HG02938 (cell line): ENCODE data around the gene ASB1.
"Not testable (repeated sequence)": the region's sequence is repeated elsewhere in the genome, so short reads cannot be mapped to it uniquely, and the experiment has no call there.

Experiments
- ATAC-seq: cut with Tn5 transposase; IDR thresholded peaks from one replicate; pipeline ENCODE4 v1.9.1; 2021; ENCODE audit warnings: mild to moderate bottlenecking, moderate library complexity; ENCODE audit not compliant: unreplicated experiment

The ASB1 gene

DNA sequence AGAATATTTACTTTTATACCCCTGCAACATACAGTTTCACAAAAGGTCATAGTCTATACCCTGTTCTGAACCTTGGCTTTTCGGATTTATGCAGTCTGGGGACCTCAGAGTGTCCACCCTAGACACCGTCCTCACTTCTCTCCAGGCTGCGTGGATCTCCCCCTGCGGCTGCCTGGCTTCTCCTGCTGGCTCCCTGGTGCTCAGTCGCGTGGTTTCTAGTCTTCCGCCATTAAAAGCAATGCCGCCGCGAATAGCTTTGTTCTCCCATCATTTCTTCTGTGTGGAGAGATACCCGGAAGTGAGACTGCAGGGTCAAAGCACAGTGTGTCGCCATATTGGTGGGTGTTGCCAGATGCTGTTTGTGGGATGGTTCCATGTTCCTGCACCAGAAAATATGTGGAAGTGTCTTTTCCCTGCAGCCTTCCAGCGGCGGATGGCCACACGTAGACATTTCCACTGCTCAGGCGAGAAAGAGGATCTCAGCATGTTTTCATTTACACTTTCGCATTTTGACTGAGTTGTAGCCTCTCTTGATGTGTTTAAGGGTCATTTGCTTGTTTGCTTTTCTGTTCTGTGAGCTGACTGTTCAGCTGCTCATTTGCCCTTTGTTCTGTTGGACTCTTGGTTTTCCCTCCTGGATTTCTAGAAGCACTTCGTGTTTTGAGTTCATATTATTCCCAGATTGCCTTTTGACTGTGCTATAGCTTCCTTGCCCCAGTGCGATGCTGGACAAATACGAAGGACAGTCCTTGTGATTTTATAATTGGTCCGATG, 22.9 kb upstream of the ASB1 start:
- ATAC-seq: no peak

DNA sequence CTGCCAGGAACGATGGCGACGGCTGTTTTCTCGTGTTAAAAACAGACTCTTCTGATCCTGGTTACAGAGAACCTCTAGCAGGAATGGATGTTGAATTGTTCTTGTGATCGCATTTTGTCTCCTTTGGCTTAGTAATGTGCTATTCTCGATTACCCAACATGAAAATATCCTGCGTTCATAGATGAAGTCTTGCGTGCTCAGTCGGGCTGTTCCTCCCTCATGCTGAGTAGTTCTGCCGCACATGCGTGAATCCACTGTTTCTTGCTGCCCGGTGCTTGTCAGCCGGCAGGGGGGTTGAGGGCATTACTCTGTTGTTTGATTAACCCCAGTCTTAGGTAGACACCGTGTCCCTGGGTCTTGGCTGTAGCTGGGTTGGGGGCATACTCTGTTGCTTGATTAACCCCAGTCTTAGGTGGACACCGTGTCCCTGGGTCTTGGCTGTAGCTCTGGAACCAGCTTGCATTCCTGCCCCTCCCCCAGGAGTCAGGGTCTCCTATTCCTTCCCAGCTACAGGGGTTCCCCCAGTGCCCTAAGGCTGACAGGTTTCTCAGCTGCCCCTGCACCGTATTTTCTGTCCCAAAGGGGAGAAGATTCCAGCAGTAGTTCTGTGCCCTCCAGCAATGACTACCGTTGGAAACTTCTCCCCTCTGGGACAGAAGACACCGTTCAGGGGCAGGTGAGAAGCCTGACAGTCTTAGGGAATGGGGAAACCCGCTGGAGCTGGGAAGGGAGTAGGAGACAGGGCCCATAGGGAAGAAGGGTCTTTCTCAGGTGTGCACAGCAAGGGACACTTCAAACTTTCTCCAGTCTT, 22.1 kb upstream of the ASB1 start:
- no peak for ATAC-seq

DNA sequence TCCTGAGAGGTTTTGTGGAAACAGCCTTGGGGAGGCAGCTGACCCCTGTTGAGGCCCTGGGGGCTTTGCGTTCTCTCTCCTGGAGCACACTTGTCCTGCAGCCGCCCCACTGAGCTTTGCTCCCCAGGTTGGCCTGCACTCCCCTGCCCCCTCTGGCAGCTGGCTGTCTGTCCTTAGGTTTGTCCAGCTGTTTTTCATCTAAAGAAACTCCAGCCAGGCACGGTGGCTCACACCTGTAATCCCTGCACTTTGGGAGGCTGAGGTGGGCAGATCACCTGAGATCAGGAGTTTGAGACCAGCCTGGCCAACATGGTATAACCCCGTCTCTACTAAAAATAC, 21.5 kb upstream of the ASB1 start:
- ATAC-seq: not testable (repeated sequence)

DNA sequence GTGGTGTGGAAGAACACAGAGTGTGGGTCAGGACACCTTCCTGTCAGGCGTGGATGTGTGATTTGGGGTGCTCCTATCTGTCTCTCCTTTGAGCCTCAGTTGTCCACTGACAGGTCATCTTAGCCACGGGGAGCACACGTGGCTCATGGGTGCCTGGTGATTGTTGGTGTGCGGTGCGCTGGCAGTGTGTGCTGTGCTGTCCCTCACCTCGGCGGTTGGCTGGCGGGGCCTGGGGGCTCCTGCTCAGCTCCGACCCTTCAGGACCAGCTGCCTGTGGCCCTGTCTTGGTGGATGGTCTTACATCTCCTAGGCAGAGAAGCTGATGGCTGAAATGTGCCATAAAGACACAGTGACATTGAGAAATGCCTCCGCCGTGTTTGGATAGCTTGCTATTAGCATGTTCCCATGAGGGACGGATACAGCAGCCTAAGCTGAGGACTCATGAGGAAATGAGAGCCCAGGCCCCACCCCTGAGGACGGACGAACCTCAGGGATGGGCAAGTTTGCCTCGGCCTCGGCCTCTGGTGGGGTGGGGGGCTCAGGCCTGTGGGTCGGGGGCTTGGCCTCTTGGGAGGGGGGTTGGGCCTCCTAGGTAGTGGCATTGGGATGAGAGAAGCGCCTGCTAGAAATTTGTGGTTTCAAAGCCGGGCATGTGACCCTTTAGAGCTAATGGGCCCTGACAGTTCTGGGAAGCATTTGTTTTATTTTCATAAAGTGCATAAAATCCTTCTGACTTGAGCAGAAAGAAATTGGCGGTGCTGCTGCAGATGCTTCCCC, 20.3 kb upstream of the ASB1 start:
- ATAC-seq: no peak

DNA sequence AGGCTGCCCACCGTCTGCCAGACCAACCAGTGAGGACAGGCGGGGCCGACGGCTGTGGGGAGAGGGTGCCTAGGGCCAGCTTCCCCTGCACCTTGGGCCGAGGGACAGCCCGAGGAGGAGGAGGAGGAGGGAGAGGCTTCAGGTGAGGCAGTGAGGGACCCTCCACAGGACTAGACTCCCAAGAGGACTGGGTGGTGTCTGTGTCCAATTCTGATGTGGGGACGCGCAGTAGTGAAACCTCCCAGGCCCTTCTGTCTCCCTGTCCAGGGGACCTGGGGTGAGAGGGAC, 19.8 kb upstream of the ASB1 start:
- ATAC-seq: no peak

DNA sequence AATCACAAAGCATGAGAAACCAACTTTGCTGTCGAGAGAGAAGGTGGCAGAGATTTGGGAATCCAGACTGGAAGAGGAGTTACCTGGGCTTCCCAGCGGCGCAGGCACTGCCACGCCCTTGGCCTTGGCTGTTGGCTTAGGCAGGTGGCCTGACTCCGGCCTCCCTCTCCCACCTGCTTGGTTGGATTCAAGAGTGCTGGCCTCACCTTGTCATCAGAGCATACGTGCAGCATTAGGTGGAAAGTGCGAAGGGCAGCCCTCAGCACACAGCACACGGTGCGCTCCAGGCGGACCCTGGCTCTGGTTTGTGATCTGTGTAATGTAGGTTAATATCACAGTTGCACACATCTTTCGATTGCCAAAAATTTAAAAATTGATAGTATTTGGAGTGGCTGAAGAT, 19.2 kb upstream of the ASB1 start:
- ATAC-seq: no peak

DNA sequence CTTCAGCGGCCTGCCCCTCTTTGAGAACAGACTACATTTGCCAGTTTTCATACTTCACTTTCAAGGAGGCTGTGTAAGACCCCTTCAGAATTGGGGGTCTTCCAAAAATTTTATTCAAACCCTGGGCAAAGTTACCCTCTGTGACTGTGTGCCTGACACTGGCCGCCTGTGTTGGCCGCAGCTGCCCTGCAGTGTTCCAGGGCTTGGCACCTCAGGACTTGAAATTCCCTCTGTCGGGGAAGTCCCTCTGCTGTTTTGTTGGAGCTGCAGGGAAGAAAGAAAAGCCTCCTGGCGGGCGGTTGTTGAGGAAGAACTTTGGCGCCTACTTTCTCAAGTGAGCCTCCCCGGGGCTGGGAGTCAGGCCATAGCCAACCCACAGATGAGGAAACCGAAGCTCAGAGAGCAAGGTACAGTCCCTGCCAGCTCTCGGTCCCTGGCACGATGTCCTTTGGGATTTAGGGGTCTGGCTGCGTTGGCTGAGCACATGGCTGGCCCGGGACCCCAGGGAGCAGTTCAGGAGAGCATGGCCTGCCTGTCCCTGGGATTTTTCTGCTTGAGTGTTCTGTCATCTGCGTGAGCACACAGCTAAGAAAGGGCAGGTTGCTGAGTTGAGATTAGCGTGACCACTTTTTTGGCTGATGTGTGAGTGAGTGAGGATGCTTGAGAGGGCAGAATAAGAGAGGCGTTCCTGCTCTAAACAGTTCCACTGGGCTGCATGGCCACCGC, 17.9 kb upstream of the ASB1 start:
- no peak for ATAC-seq

DNA sequence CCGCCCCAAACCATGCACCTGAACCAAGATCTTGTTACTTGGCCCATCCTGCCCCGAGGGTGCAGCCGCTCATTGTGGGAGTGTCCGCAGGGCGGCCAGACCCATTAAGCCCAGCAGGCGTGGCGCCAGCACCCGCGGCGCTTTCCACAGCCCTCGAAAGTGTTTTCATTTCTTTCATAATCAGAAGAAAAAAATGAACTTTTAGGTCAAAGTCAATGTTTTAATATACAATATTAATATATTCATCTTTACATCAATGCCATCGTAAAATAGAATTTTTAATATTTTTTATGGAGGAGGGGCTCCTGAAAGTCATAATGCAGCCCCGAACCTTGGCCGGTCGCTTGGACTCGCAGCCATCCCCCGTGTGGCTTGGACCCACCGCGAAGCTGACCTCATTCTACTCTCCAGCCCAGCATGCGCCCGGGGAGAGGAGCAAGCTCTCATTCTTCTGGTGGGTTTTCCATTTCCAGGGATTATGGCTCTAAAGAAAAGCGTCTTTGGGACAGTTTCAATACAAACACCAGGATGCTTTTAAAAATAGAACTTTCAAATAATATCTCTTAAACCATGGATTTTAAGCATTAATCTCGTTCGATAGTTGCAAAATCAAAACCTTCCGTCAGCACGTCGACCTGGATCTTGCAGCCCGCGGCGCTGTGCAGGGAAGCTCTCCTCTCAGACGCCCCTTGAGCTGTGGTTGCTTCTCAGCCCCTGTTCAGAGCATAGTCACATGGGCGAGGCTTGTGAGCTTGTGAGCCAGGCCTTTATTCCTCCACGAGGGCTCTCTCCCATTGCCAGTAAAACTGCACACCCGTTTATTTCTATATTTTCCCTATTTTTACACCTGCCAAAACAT, 17.2 kb upstream of the ASB1 start:
- ATAC-seq: no peak

DNA sequence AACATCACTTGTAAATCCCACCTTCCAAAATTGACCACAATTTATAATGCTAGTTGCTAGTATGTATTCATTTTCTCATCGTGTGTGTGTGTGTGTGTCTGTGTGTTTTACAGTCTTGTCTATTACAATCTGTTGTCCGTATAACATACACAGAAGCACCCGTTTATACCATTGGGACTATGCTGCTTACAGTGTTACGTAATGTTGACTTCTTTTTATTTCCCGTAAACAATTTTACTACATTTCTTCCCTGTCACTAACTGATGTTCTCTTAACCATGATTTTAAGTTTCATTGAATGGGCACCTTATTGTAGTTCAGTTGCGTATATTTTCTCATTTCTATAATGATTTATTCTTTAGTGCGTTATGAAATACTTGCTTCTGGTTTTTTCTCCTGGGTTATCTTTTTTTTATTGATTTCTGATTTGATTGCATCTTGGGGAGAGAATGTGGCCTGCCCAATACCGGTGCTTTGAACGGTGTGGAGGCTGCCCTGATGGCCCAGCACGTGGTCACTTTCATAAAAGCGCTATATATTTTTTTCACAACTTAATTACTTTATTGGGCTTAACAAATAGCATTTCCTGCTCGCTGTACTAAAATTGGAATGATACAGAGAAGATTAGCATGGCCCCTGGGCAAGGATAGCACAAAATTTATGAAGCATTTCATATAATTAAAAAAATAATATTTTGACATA, 14.5 kb upstream of the ASB1 start:
- ATAC-seq: no peak

DNA sequence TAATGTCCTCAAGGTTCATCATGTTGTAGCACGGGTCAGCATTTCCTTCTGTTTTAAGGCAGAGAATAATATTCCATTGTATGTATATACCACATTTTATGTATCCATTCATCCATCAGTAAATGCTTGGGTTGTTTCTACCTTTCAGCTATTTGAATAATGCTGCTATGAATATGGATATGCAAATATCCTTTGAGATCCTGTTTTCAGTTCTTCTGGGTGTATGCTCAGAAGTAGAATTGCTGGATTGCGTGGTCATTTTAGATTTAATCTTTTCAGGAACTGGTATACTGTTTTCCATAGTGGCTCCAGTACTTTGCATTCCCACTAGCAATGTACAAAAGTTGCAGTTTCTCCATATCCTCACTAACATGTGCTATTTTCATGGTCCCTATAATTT, 13.4 kb upstream of the ASB1 start:
- ATAC-seq: no peak

DNA sequence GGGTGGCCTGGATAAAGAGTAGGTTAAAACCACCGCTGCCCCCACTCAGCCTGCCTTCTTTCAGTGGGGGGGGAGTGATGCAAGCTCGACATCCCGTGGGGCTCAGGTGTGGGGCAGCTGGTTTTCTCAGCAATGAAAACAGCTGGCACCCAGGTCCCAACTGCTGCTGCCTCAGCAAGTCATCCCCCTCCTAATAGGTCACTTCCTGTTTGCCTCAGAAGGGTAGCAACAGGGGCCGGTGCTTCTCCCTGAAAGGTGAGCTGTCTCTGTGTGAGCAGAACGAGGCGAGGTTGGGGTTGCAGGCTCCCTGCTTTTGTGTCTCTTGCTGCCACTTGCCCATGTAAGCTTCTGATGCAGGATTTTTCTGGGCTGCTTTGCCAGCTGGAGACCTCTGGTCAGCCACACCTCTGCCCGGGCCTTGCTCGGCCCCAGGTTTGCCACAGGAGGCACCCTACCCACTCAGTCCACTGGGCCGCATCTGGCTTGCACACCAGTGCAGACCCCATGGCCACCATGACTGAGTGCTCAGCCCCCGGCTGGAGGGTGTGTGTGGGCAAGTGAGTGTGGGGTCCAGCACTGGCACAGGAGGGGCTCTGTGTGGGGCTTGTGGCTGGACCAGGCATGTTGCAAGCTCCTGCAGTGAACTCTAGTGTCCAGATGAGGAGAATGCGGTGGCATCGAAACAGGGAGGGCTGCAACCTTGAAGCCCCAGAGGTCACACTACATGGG, 11.5 kb upstream of the ASB1 start:
- ATAC-seq: no peak

DNA sequence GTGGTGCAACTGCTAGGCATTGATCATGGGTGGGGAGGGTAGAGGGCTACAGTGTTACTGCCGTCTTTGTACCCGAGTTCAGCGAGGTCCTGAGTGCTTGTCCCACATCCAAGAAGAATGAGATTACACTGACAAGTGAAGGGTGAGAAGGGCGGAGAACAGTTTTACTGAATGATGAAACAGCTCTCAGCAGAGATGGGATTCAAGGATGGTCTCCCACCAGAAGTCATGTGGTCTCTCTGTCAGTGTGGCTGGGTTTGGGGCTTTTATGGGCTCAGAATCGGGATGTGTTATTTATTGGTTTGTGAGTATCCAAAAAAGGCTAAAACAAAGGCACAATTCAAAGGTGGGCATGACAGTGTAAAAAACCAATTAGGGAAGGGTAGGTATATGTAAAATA, 10.8 kb upstream of the ASB1 start:
- ATAC-seq: no peak

DNA sequence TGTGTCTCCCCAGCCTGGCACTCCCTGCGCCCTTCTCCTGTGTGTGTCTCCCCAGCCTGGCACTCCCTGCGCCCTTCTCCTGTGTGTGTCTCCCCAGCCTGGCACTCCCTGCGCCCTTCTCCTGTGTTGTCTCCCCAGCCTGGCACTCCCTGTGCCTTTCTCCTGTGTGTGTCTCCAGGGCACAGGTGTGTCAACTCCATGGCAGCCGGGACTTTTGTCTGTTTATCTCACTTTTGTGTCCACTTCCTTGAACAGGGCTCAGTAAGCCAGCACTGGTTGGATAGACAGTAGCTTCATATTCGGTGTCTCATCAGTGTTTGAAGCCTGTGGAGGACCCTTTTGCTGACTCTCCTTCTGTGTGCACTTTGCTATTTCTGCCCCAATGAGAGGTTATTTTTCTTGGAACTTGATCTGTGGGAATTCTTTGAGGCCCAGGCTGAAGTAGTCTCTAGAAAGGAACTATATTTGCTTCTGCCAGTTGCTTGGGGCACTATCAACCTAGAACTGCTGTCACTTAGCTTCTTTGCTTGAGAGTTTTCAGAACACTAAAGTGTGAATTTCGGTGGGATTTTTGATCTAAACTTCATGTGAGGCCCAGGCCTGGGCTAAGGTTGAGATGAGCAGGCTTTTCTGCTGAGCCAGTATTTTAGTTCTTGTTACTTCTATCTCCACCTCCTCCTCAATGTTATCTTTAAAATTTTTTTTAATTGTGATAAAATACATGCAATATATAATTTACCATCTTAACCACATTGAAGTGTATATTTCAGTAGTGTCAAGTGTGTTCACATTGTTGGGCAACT, 8.3 kb upstream of the ASB1 start:
- ATAC-seq: no peak

DNA sequence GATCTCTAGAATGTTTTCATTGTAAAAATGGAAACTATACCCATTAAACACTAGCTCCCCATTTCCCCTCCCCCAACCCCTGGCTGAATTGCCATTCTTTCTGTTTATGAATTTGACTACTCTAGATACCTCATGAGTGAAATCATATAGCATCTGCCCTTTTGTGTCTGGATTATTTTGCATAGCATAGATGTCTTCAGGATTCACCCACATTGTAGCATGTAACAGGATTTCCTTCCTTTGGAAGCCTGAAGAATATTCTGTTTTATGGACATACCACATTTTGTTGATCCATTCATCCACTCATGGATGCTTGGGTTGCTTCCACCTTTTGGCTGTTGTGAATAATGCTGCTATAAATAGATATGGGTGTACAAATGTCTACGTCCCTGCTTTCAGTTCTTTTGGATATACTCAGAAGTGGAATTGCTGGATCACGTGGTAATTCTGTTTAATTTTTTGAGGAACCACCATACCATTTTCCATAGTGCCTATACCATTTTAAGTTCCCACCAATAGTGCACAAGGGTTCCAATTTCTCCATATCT, 7.7 kb upstream of the ASB1 start:
- no peak for ATAC-seq

DNA sequence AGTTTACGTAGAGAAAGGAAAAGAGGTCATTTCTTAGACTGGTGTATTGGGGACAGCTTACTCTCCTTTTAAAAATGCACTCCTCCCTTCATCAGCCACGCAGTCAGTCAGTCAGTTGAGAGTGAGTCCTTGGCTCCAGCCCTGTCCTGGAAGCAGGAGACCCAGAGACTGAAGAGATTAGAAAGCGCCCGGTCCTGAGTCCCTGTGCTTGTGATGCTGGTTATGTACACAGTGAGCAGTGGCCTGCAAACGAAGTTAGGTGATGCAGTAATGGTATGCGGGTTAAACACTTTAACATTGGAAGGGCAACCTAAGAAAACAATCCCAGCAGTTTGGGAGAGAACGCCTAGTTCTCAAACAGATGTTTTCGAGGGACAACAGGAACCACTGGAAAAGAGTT, 6.3 kb upstream of the ASB1 start:
- ATAC-seq: no peak

DNA sequence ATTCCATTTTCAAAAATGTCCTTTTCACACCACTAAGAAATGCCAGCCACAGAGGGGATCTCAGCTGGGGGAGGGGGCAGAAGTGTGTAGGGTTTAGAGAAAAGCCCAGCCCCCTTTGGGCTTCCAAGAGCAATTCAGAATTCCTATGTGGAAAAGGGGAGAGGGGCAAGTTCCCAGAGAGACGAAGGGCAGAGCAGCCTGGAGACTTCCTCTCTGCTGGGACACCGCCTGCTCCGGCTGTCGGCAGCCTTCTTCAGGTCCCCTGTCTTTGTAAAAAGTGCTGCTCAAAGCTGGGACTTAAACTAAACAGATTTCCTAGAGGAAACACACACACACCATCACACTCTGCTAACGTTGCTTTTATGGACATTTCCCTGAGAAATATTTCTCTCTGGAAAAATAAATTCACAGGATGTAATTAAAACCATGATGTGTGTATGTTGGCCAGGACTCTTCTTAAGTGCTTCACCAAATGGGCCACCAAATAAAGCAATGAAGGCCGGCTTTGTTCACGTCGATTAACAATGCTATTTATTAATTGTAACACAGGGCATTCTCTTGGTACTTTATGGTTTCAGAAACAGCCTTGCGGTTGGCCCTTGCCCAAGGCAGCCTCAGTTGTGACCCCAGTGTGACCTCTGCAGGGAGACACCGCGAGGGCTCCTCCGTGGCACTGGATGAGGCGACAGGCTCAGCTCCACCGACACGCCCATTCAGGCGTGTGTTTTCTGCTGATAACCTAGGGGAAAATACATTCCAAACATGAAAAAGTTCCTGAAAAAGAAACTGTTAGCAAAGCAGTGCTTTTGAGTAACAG, 5.6 kb upstream of the ASB1 start:
- no peak for ATAC-seq

DNA sequence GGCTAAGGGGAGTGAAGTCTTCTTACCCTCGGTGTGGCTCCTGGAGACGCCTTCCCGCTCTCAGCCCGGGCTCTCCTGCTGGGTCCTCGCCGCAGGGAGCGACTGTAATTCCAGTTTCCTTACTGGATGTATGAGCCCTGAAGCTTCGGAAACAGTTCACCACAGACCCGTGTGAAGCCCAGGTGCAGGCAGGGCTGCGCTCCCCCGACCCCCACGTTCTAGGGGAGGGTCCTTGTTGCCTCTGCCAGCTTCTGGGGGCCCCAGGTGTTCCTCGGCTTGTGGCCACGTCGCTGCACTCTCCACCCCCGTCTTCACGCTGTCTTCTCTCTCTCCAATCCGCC, 5.1 kb upstream of the ASB1 start:
- ATAC-seq: no peak
